ENCODE data around the gene LHX3. TPM values are rescaled to one million over a fixed set of nuclear protein-coding genes. Genes with fewer than 3 reads are reported as not detected.

The LHX3 gene
- total and polyA plus RNA-seq, 2 of the 8 experiments (the other 6 are each of a cell fraction or from before 2014, with no cell fraction given) = 0.02 TPM; not detected in 1

DNA sequence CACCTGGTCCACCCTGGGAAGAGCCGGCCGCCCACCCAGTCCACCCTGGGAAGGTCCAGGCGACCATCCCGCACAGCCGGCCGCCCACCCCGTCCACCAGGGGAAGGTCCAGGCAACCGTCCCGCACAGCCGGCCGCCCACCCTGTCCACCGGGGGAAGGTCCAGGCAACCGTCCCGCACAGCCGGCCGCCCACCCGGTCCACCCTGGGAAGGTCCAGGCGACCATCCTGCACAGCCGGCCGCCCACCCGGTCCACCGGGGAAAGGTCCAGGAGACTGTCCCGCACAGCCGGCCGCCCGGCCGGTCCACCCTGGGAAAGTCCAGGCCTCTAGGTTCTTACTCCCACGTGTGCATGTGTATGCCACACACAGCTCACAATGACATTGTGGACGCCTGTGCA lies 47.4 kb upstream of the LHX3 start (continued):
- TF ChIP-seq CHD7 (IDR thresholded peaks at IDR 0.05; ENCODE audit: insufficient replicate concordance, low read length) = no peak
- TF ChIP-seq NANOG (IDR thresholded peaks at IDR 0.05; ENCODE audit: insufficient read depth, low read depth, low read length, poor library complexity, severe bottlenecking) = no peak

All from H1 (cell line).